ENCODE data around the gene CBFB.
"Not testable (repeated sequence)": the region's sequence is repeated elsewhere in the genome, so short reads cannot be mapped to it uniquely, and the experiment has no call there.

The CBFB gene

DNA sequence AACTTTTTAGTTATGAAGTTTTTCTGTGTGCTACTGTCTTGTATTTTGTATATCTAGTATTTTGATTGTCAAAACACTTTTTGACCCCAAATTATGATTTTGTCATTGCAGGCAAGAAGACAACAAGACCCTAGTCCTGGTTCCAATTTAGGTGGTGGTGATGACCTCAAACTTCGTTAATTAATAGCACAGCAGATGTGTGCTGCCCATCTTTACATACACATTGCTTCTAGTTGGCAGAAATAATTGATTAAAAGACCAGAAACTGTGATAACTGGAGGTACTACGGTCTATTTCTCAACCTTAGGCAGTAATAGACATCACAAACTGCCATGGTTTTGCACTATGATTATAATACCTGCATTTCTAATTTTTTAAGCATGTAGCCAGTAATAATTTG lies 69.7 kb downstream of the CBFB start:
- no peak for DNase-seq (ENCODE audit: low read depth)

- DNase-seq (ENCODE audit: low read depth), result peak; percentile 57
Observed at GRCh38 chr16:67100569-67101310, 71.8 kb downstream of the CBFB start.

DNA sequence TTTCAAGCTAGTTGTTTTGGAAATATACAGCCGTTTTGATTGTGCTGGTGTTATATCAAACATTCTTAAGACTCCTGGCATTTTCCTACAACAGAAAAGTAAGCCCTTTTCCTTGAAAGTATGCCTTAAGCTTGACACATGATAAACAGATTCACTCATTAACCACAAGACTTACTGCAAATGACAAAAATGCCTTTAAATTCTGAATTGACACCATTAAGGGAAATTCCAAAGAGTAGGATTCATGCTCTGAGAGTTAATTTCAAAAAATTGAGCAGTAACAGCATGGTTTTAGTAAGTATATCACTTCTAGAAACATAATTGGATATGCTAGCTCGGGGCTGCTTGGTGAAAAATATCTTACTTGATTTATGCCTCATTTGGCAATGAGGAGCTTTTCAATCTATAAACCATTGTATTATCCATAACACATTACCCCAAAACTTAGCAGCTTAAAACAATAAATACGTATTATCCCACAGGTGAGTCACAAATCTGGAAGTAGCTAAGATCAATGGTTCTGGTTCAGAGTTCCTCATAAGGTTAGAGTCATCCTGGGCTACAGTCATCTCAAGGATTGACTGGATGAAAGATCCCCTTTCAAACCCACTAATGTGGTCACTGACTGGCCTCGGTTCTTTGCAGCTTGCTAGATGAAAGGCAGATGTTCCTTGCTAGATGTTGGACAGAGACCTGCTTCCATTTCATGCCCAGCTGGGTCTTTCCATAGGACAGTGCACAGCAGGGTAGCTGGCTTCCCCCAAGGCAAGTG lies 72.5 kb downstream of the CBFB start:
- DNase-seq (ENCODE audit: low read depth), result peak; percentile 57

DNA sequence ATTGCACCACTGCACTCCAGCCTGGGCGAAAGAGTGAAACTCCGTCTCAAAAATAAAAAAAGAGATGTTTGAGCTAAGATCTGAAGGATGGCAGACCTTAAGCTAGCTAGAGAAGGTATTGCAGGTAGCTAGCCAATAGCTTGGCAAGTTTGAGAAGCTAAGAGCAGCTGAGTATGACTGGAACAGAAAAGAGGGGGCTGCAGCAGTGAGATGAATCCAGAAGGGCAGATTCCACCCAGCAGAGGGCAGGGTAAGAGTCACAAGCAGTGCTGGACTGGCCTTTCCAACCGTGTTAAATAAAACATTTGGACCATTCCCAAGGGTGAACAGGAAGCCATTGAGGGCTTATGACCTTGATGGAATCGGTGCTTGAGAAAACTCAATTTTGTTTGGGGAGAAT lies 75.1 kb downstream of the CBFB start:
- peak; percentile 59 for DNase-seq (ENCODE audit: low read depth)

DNA sequence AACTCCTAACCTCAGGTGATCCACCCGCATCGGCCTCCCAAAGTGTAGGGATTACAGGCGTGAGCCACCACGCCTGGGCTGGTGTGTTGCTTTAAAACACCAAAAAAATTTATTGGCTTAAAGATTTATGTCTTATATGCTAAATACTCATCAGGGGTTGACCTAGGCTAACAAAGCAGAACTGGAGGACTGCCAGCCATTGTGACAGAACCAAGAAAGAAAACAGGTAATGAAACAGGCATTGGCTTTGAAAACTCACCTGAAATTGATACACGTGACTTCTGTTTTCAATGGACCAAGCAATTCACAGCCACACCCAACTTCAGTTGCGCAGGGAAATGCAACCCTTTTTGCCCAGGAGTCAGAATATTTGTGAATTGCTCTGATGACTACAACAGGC lies 75.9 kb downstream of the CBFB start:
- DNase-seq (ENCODE audit: low read depth), result no peak

DNA sequence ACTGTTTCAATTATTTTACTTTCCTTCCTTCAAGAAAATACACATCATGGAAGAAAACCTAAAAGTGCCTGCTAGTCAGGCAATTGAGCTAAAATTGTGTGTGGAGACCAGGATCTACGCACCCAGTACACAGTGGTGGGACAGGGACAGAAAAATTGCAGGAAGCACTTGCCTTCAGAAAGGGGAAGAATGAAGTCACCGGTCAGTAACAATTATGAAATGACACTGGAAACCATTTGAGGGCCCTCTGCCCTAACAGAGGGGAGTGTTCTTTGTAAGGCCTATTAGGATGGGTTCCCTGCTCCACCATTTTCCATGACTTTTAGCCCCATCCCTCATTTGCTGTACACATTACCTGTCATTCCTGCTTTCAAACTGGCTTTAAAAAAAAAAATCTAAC lies 76.3 kb downstream of the CBFB start:
- DNase-seq (ENCODE audit: low read depth), result no peak

- DNase-seq (ENCODE audit: low read depth), result no peak
Observed at GRCh38 chr16:67105881-67106280, 76.9 kb downstream of the CBFB start.

GRCh38 chr16:67108489-67108888 lies 79.5 kb downstream of the CBFB start:
- DNase-seq (ENCODE audit: low read depth), result no peak

DNA sequence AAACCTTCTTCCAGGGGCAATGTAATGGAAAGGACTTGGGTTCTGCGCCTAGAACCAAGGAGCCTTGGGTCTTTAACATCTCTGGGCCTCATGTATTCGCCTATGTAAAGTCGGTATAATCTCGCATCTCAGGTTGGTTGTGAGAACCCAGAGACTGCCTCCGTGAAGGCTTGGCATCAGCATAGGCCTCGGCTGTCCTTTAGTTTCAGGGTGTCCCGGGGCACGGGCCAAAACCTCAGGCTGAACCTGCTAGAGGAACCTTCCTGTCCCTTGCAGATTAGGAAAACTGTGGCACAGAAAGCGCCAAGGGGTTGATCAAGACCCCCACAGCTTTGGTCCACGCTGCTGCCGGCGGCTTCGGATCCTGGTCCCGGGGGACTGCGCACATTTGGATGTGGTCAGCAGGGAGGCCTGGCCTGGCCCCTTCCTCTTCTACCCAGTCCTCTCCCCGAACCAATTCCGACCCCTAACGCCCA lies 80.0 kb downstream of the CBFB start:
- DNase-seq (ENCODE audit: low read depth), result no peak

- DNase-seq (ENCODE audit: low read depth), result peak; percentile 77
Observed at GRCh38 chr16:67109407-67110135, 80.6 kb downstream of the CBFB start, which contains the start of gene PHAF1. TSS of gene PHAF1 (plus strand) at chr16:67109941. CDS start at chr16:67110176, 235 bp downstream.

- peak; percentile 13 for DNase-seq (ENCODE audit: low read depth)
Observed at GRCh38 chr16:67111951-67112444, 83.0 kb downstream of the CBFB start.

DNA sequence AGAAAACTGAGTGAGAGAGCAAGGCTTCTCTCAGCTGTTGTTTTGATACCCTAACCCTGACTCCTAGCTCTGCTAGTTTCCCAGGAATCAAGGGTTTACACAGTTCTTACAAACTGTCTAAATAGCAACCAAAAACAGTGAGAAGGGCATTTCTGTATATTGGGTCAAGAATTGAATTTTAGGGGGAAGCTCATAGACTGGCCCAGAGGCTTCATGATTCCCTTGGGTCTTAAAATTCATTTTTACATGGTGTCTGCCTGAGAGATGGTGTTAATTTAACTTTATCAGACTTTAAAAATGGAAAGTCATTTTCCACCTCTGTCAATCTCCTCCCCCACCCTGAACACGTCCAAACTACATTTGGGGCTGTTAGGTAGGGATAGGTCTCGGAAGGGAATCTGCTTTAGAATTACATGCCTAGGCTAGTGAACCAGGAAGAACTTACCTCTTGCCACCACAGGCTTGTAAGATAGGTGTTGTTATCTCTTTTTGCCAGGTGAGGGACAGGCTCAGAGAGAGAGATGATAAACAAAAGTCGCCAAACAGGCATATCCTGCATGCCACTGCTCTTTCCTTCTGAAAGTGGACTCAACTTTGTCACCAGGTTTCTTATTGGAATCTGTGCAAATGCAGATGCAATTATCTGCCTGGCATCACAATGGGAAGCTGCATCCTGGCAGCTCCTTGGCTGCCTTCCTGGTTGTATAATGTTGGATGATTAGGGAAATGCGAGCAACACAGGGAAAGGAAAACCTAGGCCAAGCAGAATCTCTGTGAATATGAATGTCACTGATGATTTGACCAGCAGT lies 83.8 kb downstream of the CBFB start:
- no peak for DNase-seq (ENCODE audit: low read depth)

DNA sequence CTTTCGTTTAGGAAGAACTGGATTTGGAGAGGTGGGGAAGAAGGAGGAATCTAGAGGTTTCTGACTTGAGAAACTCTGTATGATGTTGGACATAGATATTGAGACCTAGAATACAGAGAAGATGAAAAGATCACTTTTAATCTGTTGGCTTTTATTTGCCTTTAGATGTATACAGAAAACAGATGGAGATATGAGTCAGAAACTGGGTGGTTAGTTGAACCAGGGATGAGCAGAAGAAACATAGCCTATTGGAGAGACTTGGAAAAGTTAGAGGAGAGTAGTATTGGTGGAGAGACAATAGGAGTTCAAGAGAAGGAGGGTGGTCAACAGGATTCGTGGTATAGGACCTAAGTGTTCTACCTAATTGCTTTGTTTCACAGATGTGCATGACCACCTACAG lies 85.8 kb downstream of the CBFB start:
- DNase-seq (ENCODE audit: low read depth), result no peak

DNA sequence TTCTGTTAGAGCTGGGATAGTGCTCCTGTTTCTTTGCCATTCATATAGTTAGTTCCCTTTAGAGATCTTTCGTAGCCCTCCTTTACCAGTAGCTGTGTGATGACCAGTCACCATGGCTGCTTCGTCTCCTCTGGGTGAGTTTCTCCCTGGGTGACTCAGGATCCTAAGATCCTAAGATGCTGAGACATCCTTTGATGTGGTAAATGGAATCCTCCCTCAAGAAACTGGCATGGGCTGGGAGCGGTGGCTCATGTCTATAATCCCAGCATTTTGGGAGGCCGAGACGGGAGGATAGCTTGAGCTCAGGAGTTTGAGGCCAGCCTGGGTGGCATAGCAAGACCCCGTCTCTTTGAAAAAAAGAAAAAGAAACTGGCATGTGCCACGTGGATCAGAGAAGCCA lies 86.7 kb downstream of the CBFB start:
- DNase-seq (ENCODE audit: low read depth), result peak; percentile 86

GRCh38 chr16:67116388-67117311 lies 87.7 kb downstream of the CBFB start:
- no peak for DNase-seq (ENCODE audit: low read depth)

DNA sequence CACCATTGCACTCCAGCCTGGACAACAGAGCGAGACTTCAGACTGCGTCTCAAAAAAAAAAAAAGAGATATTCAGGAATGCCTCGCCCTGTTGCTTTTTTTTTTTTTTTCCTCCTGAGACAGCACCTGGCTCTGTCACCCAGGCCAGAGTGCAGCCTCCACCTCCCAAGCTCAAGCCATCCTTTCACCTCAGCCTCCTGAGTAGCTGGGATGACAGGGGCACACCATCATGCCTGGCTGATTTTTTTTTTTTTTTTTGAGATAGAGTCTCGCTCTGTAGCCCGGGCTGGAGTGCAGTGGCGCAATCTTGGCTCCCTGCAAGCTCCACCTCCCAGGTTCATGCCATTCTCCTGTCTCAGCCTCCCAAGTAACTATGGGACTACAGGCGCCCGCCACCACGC lies 88.8 kb downstream of the CBFB start:
- no peak for DNase-seq (ENCODE audit: low read depth)

DNA sequence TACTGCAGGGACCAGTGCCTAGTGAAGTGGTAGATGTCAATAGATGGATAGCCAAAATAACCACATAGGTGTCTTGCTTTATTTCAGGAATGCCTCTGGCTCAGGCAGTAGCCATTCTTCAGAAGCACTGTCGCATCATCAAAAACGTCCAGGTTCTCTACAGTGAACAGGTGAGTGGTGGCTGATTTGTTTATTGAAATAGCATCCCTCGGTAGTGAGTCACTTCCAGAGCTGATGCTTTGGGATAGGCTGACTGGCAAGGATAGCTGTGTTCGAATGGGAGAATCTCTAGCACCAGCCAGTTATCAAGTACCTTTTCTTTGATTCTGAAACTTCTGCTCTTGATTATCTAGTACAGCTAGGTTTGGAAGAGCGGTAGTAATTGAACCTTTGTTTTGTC lies 91.1 kb downstream of the CBFB start:
- no peak for DNase-seq (ENCODE audit: low read depth)

DNA sequence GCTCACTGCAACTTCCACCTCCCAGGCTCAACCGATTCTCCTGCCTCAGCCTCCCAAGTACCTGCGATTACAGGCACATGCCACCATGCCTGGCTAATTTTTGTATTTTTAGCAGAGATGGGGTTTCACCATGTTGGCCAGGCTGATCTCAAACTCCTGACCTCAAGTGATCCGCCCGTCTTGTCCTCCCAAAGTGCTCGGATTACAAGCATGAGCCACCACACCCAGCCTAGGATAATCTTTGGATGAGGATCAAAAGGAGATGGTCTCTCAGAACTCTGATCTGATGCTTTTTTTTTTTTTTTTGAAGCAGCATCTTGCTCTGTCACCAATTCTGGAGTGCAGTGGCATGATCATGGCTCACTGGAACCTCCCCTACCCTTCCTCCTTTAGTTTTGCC lies 93.8 kb downstream of the CBFB start:
- not testable (repeated sequence) for DNase-seq (ENCODE audit: low read depth)

- no peak for DNase-seq (ENCODE audit: low read depth)
Observed at GRCh38 chr16:67128417-67128816, 99.5 kb downstream of the CBFB start.

DNA sequence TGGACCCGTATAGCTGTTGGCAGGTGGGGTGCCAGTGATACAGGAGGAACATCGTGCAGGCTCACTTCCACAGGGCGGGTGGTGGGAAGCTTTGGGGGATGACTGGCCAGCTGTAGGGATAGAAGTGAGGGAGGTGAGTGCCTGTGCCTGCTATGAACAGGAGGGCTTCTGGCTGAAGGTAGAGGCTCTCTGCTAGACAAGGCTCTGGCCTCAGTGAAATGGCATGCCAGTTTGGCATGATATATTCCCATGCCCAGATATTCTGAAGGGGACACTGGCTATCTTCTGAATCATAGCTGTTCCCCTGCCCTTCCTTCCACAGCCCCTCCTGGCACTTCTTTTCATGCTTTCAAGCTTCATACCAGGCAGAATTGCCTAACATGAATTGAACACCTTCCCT lies 99.9 kb downstream of the CBFB start:
- no peak for DNase-seq (ENCODE audit: low read depth)

- DNase-seq (ENCODE audit: low read depth), result no peak
Observed at GRCh38 chr16:67129422-67129821, 100.5 kb downstream of the CBFB start.

All from amniotic epithelial cell (primary cell).